ENCODE measurements around the gene PRMT2.

PRMT2 gene

DNA sequence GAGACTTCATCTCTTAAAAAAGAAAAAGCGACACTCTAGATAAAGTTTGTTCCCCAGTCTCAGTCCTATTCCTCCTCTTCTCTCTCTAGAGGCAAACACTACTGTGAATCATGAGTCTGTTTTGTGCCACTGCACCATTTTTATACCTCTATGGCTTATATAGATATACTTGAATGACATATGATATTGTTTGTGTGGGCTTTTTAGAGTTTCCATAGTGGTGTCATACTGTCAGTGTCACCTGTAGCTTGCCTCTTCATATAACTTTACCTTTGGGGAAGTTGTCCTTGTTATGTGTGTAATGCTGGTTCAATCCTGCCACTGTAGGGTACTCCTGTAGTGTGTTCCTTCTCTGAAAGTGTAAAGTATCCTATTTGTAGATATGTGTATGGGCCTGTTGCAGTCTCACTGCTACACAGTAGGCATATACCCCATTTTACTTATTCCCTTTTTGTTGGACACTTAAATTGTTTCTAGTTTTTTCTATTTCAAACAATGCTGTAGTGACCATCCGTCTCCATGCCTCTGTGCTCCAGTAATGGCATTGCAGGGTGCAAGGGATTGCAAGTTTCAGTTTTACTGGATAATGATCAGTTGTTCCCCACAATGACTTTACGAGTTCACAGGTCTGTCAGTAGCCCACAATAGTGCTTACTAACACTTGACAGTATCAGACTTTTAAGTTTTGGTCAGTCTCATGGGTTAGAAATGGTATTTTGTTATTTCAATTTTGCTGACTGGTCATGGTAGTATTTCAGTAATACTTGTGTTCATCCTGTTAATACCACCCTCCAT, 2.7 kb downstream of the PRMT2 start:
- peaks cover 2% of the 10 kb centered on the region for H3K27me3 Mint-ChIP-seq (ENCODE audit: low read depth, poor library complexity)
- H3K4me3 Mint-ChIP-seq = peak overlapping the region; percentile 45
- peaks cover 45% of the 10 kb centered on the region for H3K4me1 Mint-ChIP-seq
- no peak for DNase-seq
- peaks cover 4% of the 10 kb centered on the region for H3K9me3 Mint-ChIP-seq
- TF ChIP-seq, protein P1, sequence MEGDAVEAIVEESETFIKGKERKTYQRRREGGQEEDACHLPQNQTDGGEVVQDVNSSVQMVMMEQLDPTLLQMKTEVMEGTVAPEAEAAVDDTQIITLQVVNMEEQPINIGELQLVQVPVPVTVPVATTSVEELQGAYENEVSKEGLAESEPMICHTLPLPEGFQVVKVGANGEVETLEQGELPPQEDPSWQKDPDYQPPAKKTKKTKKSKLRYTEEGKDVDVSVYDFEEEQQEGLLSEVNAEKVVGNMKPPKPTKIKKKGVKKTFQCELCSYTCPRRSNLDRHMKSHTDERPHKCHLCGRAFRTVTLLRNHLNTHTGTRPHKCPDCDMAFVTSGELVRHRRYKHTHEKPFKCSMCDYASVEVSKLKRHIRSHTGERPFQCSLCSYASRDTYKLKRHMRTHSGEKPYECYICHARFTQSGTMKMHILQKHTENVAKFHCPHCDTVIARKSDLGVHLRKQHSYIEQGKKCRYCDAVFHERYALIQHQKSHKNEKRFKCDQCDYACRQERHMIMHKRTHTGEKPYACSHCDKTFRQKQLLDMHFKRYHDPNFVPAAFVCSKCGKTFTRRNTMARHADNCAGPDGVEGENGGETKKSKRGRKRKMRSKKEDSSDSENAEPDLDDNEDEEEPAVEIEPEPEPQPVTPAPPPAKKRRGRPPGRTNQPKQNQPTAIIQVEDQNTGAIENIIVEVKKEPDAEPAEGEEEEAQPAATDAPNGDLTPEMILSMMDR (IDR thresholded peaks at IDR 0.05) = no peak
- peaks cover 37% of the 10 kb centered on the region for H3K36me3 Mint-ChIP-seq (ENCODE audit: low read depth)
- H3K27ac Mint-ChIP-seq = no peak overlapping the region

DNA sequence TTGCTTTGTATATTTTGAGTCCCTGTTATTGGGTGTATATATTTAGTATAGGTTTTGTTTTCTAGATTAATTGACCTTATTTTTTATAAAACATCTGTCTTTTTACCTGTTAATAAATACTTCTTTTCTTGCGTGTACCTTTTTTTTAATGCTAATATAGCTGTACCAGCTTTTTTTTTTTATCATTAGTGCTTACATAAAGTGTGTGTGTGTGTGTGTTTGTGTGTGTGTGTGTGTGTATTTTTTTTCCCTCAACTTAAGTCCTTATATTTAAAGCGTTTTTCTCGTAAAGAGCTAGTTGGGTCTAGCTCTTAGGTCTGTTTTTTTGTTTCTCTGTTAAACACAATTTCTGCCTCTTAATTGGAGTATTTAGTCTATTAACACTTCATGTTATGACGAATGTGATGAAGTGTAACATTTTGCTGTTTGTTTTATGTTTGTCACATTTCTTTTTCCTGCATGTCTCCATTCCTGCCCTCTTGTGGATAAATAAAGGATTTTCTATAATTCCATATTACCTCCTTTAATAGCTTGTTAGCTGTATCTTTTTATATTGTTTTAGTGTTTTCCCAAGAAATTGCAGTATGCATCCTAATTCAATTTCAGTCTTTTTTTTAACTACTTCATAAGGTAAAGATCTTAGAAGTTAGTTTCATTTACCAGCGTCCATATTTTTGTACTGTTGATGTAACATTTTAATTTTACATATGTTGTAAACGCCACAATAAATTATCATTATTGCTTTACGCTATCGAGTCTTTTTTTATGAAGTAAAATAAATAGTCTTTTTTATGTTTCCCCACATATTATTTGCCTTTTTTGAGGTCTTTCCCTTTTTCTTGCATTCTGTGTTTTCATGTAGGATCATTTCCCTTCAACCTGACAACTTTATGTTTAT, 4.3 kb downstream of the PRMT2 start:
- Mint-ChIP-seq H3K27me3 (ENCODE audit: low read depth, poor library complexity) (peaks cover 2% of the 10 kb centered on the region), H3K4me3 (no peak overlapping the region), H3K9me3 (peaks cover 4% of the 10 kb centered on the region), H3K4me1 (peaks cover 38% of the 10 kb centered on the region), H3K27ac (no peak overlapping the region), H3K36me3 (ENCODE audit: low read depth) (peaks cover 53% of the 10 kb centered on the region)
- DNase-seq = no peak
- TF ChIP-seq, protein P1 (IDR thresholded peaks at IDR 0.05) = no peak

DNA sequence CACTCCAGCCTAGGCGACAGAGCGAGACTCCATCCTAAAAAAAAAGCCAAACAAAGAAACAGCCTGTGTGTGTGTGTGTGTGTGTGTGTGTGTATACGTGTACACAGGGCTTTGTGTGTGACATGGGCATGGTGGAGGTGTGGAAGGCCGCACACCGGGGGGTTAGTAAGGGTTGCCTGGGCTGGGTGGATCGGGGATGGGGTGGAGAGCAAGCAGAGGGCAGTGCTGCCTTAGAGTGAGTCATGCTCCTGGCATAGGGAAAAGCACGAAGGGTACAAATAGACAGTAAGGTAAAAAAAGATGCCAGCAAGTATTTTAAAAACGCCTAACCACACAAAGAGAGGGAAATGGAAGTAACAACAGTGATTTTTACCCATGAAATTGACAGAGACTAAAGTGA, 6.2 kb downstream of the PRMT2 start:
- H3K27ac Mint-ChIP-seq = peak overlapping the region; percentile 16
- H3K36me3 Mint-ChIP-seq (ENCODE audit: low read depth) = peaks cover 72% of the 10 kb centered on the region
- no peak for DNase-seq
- peaks cover 27% of the 10 kb centered on the region for H3K4me1 Mint-ChIP-seq
- no peaks in the 10 kb centered on the region for H3K27me3 Mint-ChIP-seq (ENCODE audit: low read depth, poor library complexity)
- TF ChIP-seq, protein P1 (IDR thresholded peaks at IDR 0.05) = no peak
- peaks cover 4% of the 10 kb centered on the region for H3K9me3 Mint-ChIP-seq
- no peak overlapping the region for H3K4me3 Mint-ChIP-seq

DNA sequence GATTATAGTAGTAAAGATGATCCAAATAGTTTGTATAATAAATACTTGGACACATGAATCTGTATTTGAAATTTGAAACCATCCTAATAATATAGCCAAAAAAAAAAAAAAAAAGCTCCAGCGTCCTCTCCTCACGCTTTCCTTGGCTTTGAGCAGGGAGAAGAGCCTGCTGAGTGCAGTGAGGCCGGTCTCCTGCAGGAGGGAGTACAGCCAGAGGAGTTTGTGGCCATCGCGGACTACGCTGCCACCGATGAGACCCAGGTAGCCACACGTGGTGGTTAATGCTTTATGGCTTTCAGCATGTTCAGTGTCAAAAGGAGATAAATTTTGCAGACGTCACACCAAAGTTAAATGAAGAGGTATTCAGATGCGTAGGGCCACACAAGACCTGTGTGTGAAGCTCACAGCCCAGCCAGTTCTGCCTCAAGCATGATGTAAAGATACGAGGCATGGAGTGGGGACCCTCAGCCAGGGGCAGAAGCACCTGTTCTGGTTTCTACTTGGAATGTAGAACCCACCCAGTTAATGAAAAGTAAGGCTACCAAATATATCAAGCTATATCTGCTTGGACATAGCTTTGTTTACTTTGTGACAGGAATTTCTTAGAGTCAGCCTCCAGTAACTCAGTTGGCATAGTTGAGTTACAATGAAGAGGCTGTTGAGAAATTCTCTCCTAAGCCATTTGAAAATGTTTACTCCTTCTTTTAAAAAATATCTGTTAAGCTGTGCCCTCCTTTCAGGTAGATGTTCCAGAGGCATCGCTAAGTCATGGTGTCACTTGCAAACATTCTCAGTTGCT, 8.1 kb downstream of the PRMT2 start:
- no peak overlapping the region for H3K27ac Mint-ChIP-seq
- H3K9me3 Mint-ChIP-seq = peaks cover 4% of the 10 kb centered on the region
- no peaks in the 10 kb centered on the region for H3K27me3 Mint-ChIP-seq (ENCODE audit: low read depth, poor library complexity)
- peaks cover 85% of the 10 kb centered on the region for H3K36me3 Mint-ChIP-seq (ENCODE audit: low read depth)
- H3K4me1 Mint-ChIP-seq = peaks cover 12% of the 10 kb centered on the region
- TF ChIP-seq, protein P1 (IDR thresholded peaks at IDR 0.05) = no peak
- DNase-seq = no peak
- H3K4me3 Mint-ChIP-seq = no peak overlapping the region

DNA sequence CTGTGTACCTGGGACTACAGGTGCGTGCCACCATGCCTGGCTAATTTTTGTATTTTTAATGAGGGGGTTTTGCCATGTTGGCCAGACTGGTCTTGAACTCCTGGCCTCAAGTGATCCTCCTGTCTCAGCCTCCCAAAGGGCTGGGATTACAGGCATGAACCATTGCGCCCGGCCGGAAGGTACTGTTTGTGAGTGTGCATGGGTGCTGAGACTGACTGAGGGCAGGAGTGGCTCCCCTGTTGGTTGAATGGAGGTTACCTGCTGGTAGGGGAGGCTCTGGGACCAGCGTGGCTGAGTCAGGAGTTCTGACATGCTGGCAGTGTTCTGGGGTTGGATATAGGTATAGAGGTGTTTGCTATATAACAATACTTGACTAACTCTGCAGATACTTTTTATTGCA, 10.4 kb downstream of the PRMT2 start:
- Mint-ChIP-seq H3K36me3 (ENCODE audit: low read depth) (peaks cover 74% of the 10 kb centered on the region), H3K9me3 (no peaks in the 10 kb centered on the region), H3K27ac (no peak overlapping the region), H3K4me3 (no peak overlapping the region), H3K27me3 (ENCODE audit: low read depth, poor library complexity) (no peaks in the 10 kb centered on the region), H3K4me1 (no peaks in the 10 kb centered on the region)
- DNase-seq = no peak
- TF ChIP-seq, protein P1 (IDR thresholded peaks at IDR 0.05) = no peak

All from nephron progenitor cell (in vitro differentiated cells).